ENCODE results near the gene GRIK1. TPM values are rescaled to one million over a fixed set of nuclear protein-coding genes. Genes with fewer than 3 reads are reported as not detected.
A peak's percentile ranks its signal among the peaks of the same experiment; 100 is the strongest.

Gene GRIK1
- total RNA-seq: not detected
- long read RNA-seq, partial matches to known transcripts: 1 of 3 reads
- long read RNA-seq, other reads (novel, unspliced or antisense): 2 of 3 reads

DNA sequence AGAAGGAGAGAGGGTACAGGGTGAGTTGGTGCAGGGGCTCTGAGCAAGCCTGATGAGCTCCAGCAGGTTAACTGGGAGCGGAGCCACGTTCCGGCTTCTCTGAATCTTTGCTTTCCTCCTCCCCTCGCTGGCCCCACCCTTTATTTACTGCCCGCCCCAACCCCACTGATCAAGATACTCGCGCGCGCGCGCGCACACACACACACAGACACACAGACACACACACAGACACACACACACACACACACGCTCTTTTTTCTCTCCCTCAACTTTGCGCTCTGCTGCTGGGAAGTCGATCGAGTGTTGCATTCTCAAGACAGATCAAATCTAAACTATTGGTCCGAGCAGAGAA, at the start of gene GRIK1:
GRIK1 (minus strand) TSS at position 73 of the 352 bp plus-strand sequence.
- Histone ChIP-seq H3K27ac (no peak within 1 kb of the TSS), H3K27me3 (peaks cover 46% of the 10 kb centered on the region), H3K9me3 (no peaks in the 10 kb centered on the region), H3K36me3 (no peaks in the 10 kb centered on the region), H3K4me1 (peaks cover 6% of the 10 kb centered on the region), H3K4me3 (no peak within 1 kb of the TSS)
- TF ChIP-seq CTCF (IDR thresholded peaks at IDR 0.05): no peak
- DNase-seq (no peak), ATAC-seq (peak; percentile 40)
- intact Hi-C loops (cut with DNase I): no loop called here

DNA sequence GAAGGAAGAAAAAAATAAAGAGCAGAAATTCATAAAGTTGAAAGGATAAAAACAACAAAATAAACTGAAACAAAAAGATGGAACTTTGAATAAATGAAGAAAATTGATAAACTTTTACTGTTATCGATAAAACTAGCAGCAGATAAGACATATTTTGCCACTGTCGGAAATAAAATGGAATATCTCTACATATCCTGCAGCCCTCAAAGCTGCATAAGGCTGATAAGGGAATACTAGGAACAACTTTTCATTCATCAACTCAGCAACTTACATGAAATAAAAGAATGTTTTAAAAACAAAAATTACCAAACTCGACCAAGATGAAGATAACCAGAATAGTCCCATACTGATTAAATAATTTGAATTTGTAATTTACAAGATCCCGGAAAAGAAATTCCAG, 48.0 kb upstream of the GRIK1 start:
- ATAC-seq (no peak), DNase-seq (no peak)
- no peaks in the 10 kb centered on the region for H3K36me3 ChIP-seq
- intact Hi-C loops (cut with DNase I): no loop called here
- H3K27ac ChIP-seq: no peak overlapping the region
- H3K27me3 ChIP-seq: no peaks in the 10 kb centered on the region
- H3K4me1 ChIP-seq: no peaks in the 10 kb centered on the region
- H3K4me3 ChIP-seq: no peak overlapping the region
- no peak for TF ChIP-seq CTCF (IDR thresholded peaks at IDR 0.05)
- H3K9me3 ChIP-seq: no peaks in the 10 kb centered on the region

GRCh38 chr21:29985866-29986265, 46.1 kb upstream of the GRIK1 start:
- Histone ChIP-seq H3K27ac (no peak overlapping the region), H3K9me3 (no peaks in the 10 kb centered on the region), H3K4me1 (no peaks in the 10 kb centered on the region), H3K27me3 (no peaks in the 10 kb centered on the region), H3K36me3 (no peaks in the 10 kb centered on the region), H3K4me3 (no peak overlapping the region)
- intact Hi-C loops (cut with DNase I): no loop called here
- TF ChIP-seq CTCF (IDR thresholded peaks at IDR 0.05): no peak
- DNase-seq (no peak), ATAC-seq (no peak)

DNA sequence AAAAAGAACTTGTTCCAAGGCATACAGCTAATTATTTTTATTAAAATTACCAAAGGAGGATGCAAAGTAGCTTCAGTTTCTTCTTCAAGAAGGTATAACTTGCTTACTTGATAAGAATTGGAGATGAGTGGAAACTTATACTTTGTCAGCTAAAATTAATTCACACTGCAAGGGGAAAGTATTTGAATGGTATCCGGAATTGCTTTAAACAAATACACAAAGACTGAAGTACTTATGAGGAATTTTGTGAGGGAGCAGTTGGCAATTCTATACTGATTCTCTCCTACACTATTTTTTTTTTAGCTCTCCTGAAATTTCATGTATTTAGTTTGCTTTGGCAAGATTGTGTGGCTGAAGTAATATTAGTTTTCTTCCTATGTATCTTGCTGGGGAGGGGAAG, 39.2 kb upstream of the GRIK1 start:
- DNase-seq (no peak), ATAC-seq (no peak)
- intact Hi-C loops (cut with DNase I): no loop called here
- no peak overlapping the region for H3K27ac ChIP-seq
- H3K4me1 ChIP-seq: no peaks in the 10 kb centered on the region
- H3K9me3 ChIP-seq: no peaks in the 10 kb centered on the region
- H3K27me3 ChIP-seq: no peaks in the 10 kb centered on the region
- H3K4me3 ChIP-seq: no peak overlapping the region
- TF ChIP-seq CTCF (IDR thresholded peaks at IDR 0.05): no peak
- H3K36me3 ChIP-seq: no peaks in the 10 kb centered on the region

DNA sequence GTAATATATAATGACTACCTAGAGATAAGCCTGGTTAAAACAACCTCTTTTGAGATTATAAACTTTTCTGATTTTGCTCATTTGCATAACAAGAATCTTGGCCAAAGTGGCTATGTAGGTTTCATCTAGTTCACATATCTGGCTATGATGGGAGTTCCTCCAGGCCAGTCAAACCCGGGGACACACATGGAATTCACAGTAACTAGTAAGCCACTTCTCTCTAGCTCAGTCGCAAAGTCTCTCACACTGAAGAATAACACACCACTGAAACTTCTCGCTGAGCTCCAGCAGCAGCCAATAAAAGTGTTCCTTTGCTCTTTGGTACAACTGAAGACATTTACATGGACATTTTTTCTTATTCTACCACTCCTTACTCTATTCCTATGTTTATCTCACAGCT, 36.0 kb upstream of the GRIK1 start:
- no peaks in the 10 kb centered on the region for H3K27me3 ChIP-seq
- intact Hi-C loops (cut with DNase I): no loop called here
- no peak for TF ChIP-seq CTCF (IDR thresholded peaks at IDR 0.05)

GRCh38 chr21:29973258-29973657, 33.5 kb upstream of the GRIK1 start:
- ATAC-seq (no peak), DNase-seq (no peak)
- intact Hi-C loops (cut with DNase I): no loop called here
- H3K4me3 ChIP-seq: no peak overlapping the region
- no peak overlapping the region for H3K27ac ChIP-seq
- no peaks in the 10 kb centered on the region for H3K27me3 ChIP-seq
- H3K36me3 ChIP-seq: no peaks in the 10 kb centered on the region
- H3K4me1 ChIP-seq: no peaks in the 10 kb centered on the region
- H3K9me3 ChIP-seq: no peaks in the 10 kb centered on the region
- no peak for TF ChIP-seq CTCF (IDR thresholded peaks at IDR 0.05)

More for the DNA sequence above, 36.0 kb upstream of the GRIK1 start:
- no peak overlapping the region for H3K4me3 ChIP-seq
- H3K27ac ChIP-seq: no peak overlapping the region
- H3K9me3 ChIP-seq: no peaks in the 10 kb centered on the region
- no peaks in the 10 kb centered on the region for H3K36me3 ChIP-seq
- DNase-seq (no peak), ATAC-seq (no peak)
- H3K4me1 ChIP-seq: no peaks in the 10 kb centered on the region

Data from upper lobe of right lung (tissue), 1 donor.